H9 (cell line): ENCODE data around the gene ATP7B. TPM values are rescaled to one million over a fixed set of nuclear protein-coding genes. Genes with fewer than 3 reads are reported as not detected.

Experiments
- DNase-seq: peaks from one replicate; pipeline ENCODE4 v3.0.0-alpha.2; 2017
- H2AFZ ChIP-seq: one replicate; pipeline ENCODE4 v1.6.1; 2013; ENCODE audit warnings: mild to moderate bottlenecking, low read length, control low read depth, moderate library complexity
- H2AK5ac ChIP-seq: 2 replicates; pipeline ENCODE4 v1.6.1; 2013; ENCODE audit warnings: low read length, control low read depth, mixed read lengths; ENCODE audit not compliant: insufficient read length
- H2BK120ac ChIP-seq: one replicate; pipeline ENCODE4 v1.6.1; 2013; ENCODE audit warnings: low read depth, mild to moderate bottlenecking, low read length, control low read depth, inconsistent platforms; ENCODE audit not compliant: poor library complexity, severe bottlenecking
- H2BK12ac ChIP-seq: 2 replicates; pipeline ENCODE4 v1.6.1; 2013; ENCODE audit warnings: low read length, control low read depth, mixed read lengths, low read depth; ENCODE audit not compliant: insufficient read length
- H2BK15ac ChIP-seq: 2 replicates; pipeline ENCODE4 v1.6.1; 2013; ENCODE audit warnings: low read depth, low read length, control low read depth
- H2BK20ac ChIP-seq: one replicate; pipeline ENCODE4 v1.6.1; 2013; ENCODE audit warnings: low read depth, mild to moderate bottlenecking, low read length, control low read depth, inconsistent platforms; ENCODE audit not compliant: poor library complexity, severe bottlenecking
- H2BK5ac ChIP-seq: 2 replicates; pipeline ENCODE4 v1.6.1; 2013; ENCODE audit warnings: low read length, control low read depth, mixed read lengths; ENCODE audit not compliant: insufficient read length
- H3K14ac ChIP-seq: 2 replicates; pipeline ENCODE4 v1.6.1; 2013; ENCODE audit warnings: low read length, control low read depth; ENCODE audit not compliant: insufficient read depth
- H3K18ac ChIP-seq: 2 replicates; pipeline ENCODE4 v1.6.1; 2013; ENCODE audit warnings: low read depth, mild to moderate bottlenecking, mixed read lengths, low read length, control low read depth; ENCODE audit not compliant: insufficient read length
- H3K23ac ChIP-seq: 2 replicates; pipeline ENCODE4 v1.6.1; 2013; ENCODE audit warnings: low read length, control low read depth, mixed read lengths, low read depth; ENCODE audit not compliant: insufficient read length
- H3K23me2 ChIP-seq: 2 replicates; pipeline ENCODE4 v1.6.1; 2013; ENCODE audit warnings: low read depth, mild to moderate bottlenecking, mixed read lengths, low read length, control low read depth; ENCODE audit not compliant: insufficient read length, poor library complexity, severe bottlenecking
- H3K27ac ChIP-seq: 2 replicates; pipeline ENCODE4 v1.5.1; 2013; ENCODE audit warnings: low read length, control low read depth, mixed read lengths, low read depth; ENCODE audit not compliant: insufficient read length
- H3K27me3 ChIP-seq: 2 replicates; pipeline ENCODE4 v1.6.1; 2013; ENCODE audit warnings: low read length, control low read depth, inconsistent platforms; ENCODE audit not compliant: insufficient read depth
- H3K4ac ChIP-seq: 2 replicates; pipeline ENCODE4 v1.6.1; 2013; ENCODE audit warnings: low read depth, mild to moderate bottlenecking, control low read depth, inconsistent platforms, low read length, moderate library complexity
- H3K4me1 ChIP-seq: 2 replicates; pipeline ENCODE4 v1.6.1; 2013; ENCODE audit warnings: low read length, control low read depth, inconsistent platforms; ENCODE audit not compliant: insufficient read depth
- H3K4me2 ChIP-seq: 2 replicates; pipeline ENCODE4 v1.6.1; 2013; ENCODE audit warnings: low read length, control low read depth, mixed read lengths; ENCODE audit not compliant: insufficient read length, insufficient read depth
- H3K56ac ChIP-seq: 2 replicates; pipeline ENCODE4 v1.6.1; 2013; ENCODE audit warnings: low read depth, mild to moderate bottlenecking, mixed read lengths, low read length, control low read depth; ENCODE audit not compliant: insufficient read length
- H3K79me1 ChIP-seq: 2 replicates; pipeline ENCODE4 v1.6.1; 2013; ENCODE audit warnings: low read depth, mild to moderate bottlenecking, moderate library complexity, low read length, control low read depth, inconsistent platforms; ENCODE audit not compliant: insufficient read depth, poor library complexity, severe bottlenecking
- H3K79me2 ChIP-seq: 2 replicates; pipeline ENCODE4 v1.6.1; 2013; ENCODE audit warnings: low read length, control low read depth, inconsistent platforms; ENCODE audit not compliant: insufficient read depth
- H3K9ac ChIP-seq: 2 replicates; pipeline ENCODE4 v1.6.1; 2013; ENCODE audit warnings: low read length, control low read depth, mixed read lengths; ENCODE audit not compliant: insufficient read length; ENCODE audit errors: extremely low read depth
- H3K9me3 ChIP-seq: one replicate; pipeline ENCODE4 v1.6.1; 2013; ENCODE audit warnings: low read depth, low read length, inconsistent platforms; ENCODE audit not compliant: control insufficient read depth
- H3T11ph ChIP-seq: one replicate; pipeline ENCODE4 v1.6.1; 2013; ENCODE audit warnings: mild to moderate bottlenecking, low read length, control low read depth, inconsistent platforms
- H4K20me1 ChIP-seq: one replicate; pipeline ENCODE4 v1.6.1; 2013; ENCODE audit not compliant: control insufficient read depth, insufficient read length, insufficient read depth
- H4K5ac ChIP-seq: 2 replicates; pipeline ENCODE4 v1.6.1; 2013; ENCODE audit warnings: low read depth, mild to moderate bottlenecking, mixed read lengths, low read length, control low read depth; ENCODE audit not compliant: insufficient read length
- H4K8ac ChIP-seq: replicated peaks from 2 replicates; pipeline ENCODE4 v1.6.1; 2013; ENCODE audit warnings: low read length, control low read depth, mixed read lengths, low read depth; ENCODE audit not compliant: insufficient read length
- H4K91ac ChIP-seq: 2 replicates; pipeline ENCODE4 v1.6.1; 2013; ENCODE audit warnings: low read depth, mild to moderate bottlenecking, moderate library complexity, mixed read lengths, low read length, control low read depth; ENCODE audit not compliant: insufficient read length
- H3K27ac Mint-ChIP-seq, 3 experiments: 2 replicates in 2 of 3; 3 replicates in 1 of 3; pipeline ENCODE4 v1.8.0; 2020 to 2021; ENCODE audit warnings: mixed read lengths in 3 of 3, mild to moderate bottlenecking in 1 of 3, moderate library complexity in 1 of 3
- H3K27me3 Mint-ChIP-seq: 2 replicates; pipeline ENCODE4 v1.8.0; 2021; ENCODE audit warnings: low read depth, mild to moderate bottlenecking, moderate library complexity, mixed read lengths
- H3K36me3 Mint-ChIP-seq, 3 experiments: 2 replicates in 2 of 3; 3 replicates in 1 of 3; pipeline ENCODE4 v1.8.0; 2020 to 2021; ENCODE audit warnings: low read depth in 3 of 3, mixed read lengths in 3 of 3; ENCODE audit not compliant: insufficient read depth in 1 of 3
- H3K4me1 Mint-ChIP-seq, 2 experiments: 2 replicates each; pipeline ENCODE4 v1.8.0; 2020; ENCODE audit warnings: mixed read lengths in 2 of 2
- H3K4me3 Mint-ChIP-seq, 2 experiments: 2 replicates in 1 of 2; 3 replicates in 1 of 2; pipeline ENCODE4 v1.8.0; 2020 to 2021; ENCODE audit warnings: mild to moderate bottlenecking in 2 of 2, mixed read lengths in 2 of 2, moderate library complexity in 1 of 2
- H3K9me3 Mint-ChIP-seq, 2 experiments: 2 replicates in 1 of 2; 3 replicates in 1 of 2; pipeline ENCODE4 v1.8.0; 2020; ENCODE audit warnings: mild to moderate bottlenecking in 2 of 2, mixed read lengths in 2 of 2, moderate library complexity in 1 of 2
- CTCF ChIP-seq: fragments of 200-600 bp; sonication (generic); conservative IDR thresholded peaks from 3 replicates; pipeline ENCODE4 v1.8.0; 2021; ENCODE audit warnings: antibody characterized with exemption, mild to moderate bottlenecking
- WGBS: extraction: QIAGEN DNeasy Blood & Tissue Kit; methylation state at CpG from one replicate; pipeline ENCODE4 v1.1.7; 2013; ENCODE audit warnings: missing lambda C conversion rate, low lambda C conversion rate, mixed read lengths; ENCODE audit not compliant: insufficient read length; ENCODE audit errors: extremely low coverage; 5-methylcytosine and 5-hydroxymethylcytosine counted together
- total RNA-seq: library from RNA; stranded (reverse); gene quantifications from 2 replicates; pipeline ENCODE4 v1.2.1, GENCODE V29; 2021

ATP7B gene
- total RNA-seq, 1 experiment from 2014 or later: 5.8 TPM

DNA sequence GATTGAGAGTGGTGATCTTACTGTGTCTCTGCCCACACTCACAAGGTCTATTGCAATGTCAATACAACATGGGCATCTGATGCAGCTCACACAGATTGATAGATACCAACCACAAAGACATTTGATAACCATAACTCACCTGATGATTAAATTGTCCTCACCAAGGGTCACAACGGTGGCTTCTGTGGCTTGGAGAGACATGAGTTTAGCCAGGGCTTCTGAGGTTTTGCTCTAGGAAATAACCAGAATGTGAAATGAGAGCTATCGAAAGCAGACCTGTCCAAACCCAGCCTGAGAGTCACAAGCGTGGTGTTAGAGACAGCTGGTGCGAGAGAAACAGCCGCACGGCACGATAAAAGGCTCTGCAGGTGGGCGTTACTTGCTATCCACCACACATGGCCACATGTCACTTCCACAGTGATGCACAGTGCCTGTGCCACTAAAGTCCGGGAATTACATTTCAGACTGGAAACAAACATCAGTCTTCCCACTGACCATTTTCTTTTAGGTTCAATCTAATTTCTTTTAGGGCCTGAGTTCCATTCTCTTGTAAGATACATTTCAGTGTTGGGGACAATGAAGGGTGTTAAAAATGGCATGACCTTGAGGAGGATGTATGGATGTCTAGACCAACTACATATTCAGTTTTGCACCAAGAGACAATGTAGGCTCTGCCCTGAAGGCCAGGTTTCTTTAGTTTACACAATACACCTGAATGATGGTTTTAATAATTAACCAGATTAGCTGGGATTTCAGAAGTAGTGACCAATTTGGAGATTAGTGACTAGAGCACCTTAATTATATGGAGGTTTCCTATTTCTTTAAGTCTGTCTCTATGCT is 53.7 kb downstream of the ATP7B start:
- no peak for TF ChIP-seq CTCF
- Histone ChIP-seq H3K56ac (no peak overlapping the region), H2AK5ac (no peak overlapping the region), H4K91ac (no peak overlapping the region), H3K27me3 (no peaks in the 10 kb centered on the region), H4K20me1 (no peaks in the 10 kb centered on the region), H3K4ac (no peak overlapping the region), H2BK15ac (no peak overlapping the region), H3K9me3 (no peaks in the 10 kb centered on the region), H3K79me1 (no peaks in the 10 kb centered on the region), H2BK12ac (no peak overlapping the region), H4K8ac (no peak overlapping the region), H3K9ac (no peak overlapping the region), H2AFZ (no peak overlapping the region), H3K4me2 (no peak overlapping the region), H3T11ph (no peak overlapping the region), H3K27ac (no peak overlapping the region), H3K14ac (no peak overlapping the region), H3K23ac (no peak overlapping the region), H4K5ac (no peak overlapping the region), H2BK120ac (no peak overlapping the region), H3K4me1 (no peaks in the 10 kb centered on the region), H3K18ac (no peak overlapping the region), H2BK5ac (no peak overlapping the region), H2BK20ac (no peak overlapping the region), H3K79me2 (no peaks in the 10 kb centered on the region), H3K23me2 (no peaks in the 10 kb centered on the region)
- Mint-ChIP-seq H3K9me3 (no peaks in the 10 kb centered on the region), H3K27me3 (no peaks in the 10 kb centered on the region), H3K36me3 (no peaks in the 10 kb centered on the region), H3K27ac (no peak overlapping the region; a peak in 2 of 7 replicates), H3K4me1 (peaks cover 3% of the 10 kb centered on the region in 2 experiments; a peak in 2 of 4 replicates), H3K4me3 (no peak overlapping the region)
- DNase-seq: no peak
- WGBS: no CpG with 5 or more reads among the region's 9 CpGs
